Right atrium auricular region (tissue), 2 donors: ENCODE measurements around the gene SP140L. TPM values are rescaled to one million over a fixed set of nuclear protein-coding genes. Genes with fewer than 3 reads are reported as not detected.

Source experiments
- DNase-seq: peaks from one replicate; pipeline ENCODE4 v3.0.0-alpha.2; 2019; ENCODE audit warnings: low spot score
- H3K27ac ChIP-seq, 2 donors: fragments of 200-600 bp; sonication (generic); 1 replicate in 1 of 2; 2 replicates in 1 of 2; pipeline ENCODE4 v1.5.1; 2016 to 2019
- H3K27me3 ChIP-seq, 2 donors: fragments of 200-600 bp; sonication (generic); one replicate each; pipeline versions ENCODE4 v1.5.1 to v1.6.0; 2017 to 2019
- H3K36me3 ChIP-seq: fragments of 200-600 bp; sonication (generic); one replicate; pipeline ENCODE4 v1.5.1; 2016
- H3K4me1 ChIP-seq, 2 donors: fragments of 200-600 bp; sonication (generic); one replicate each; pipeline versions ENCODE4 v1.5.1 to v1.6.0; 2017 to 2019
- H3K4me3 ChIP-seq, 2 donors: fragments of 200-600 bp; sonication (generic); 1 replicate in 1 of 2; 2 replicates in 1 of 2; pipeline ENCODE4 v1.5.1; 2017 to 2019; ENCODE audit warnings: mild to moderate bottlenecking in 1 of 2, moderate library complexity in 1 of 2
- H3K9me3 ChIP-seq, 2 donors: fragments of 200-600 bp; sonication (generic); one replicate each; pipeline ENCODE4 v1.5.1; 2019
- CTCF ChIP-seq, 2 donors: fragments of 200-600 bp; sonication (generic); IDR thresholded peaks; one replicate each; pipeline ENCODE4 v1.5.1; 2019; ENCODE audit warnings: antibody characterized with exemption in 2 of 2
- total RNA-seq, 2 donors: library from RNA; depleted of rRNA; stranded (reverse); fragments of >200 nt; gene quantifications; one replicate each; pipeline ENCODE4 v1.1.0, GENCODE V29; 2016

Gene SP140L
- total RNA-seq, 2 donors from 2014 or later, result 3.0 to 3.2 TPM

GRCh38 chr2:230418341-230419016 lies 91.5 kb downstream of the SP140L start:
- no peaks in the 10 kb centered on the region for H3K36me3 ChIP-seq
- peak overlapping the region; percentile 47 to 90 for H3K27ac ChIP-seq
- H3K9me3 ChIP-seq, result no peaks in the 10 kb centered on the region
- no peak for TF ChIP-seq CTCF (IDR thresholded peaks at IDR 0.05)
- H3K27me3 ChIP-seq, result no peaks in the 10 kb centered on the region
- peaks cover 0 to 54% of the 10 kb centered on the region in 2 donors for H3K4me1 ChIP-seq
- peak overlapping the region; percentile 50 to 58 for H3K4me3 ChIP-seq
- no peak for DNase-seq

GRCh38 chr2:230419181-230419580 lies 92.2 kb downstream of the SP140L start:
- Histone ChIP-seq H3K4me1 (peaks cover 0 to 61% of the 10 kb centered on the region in 2 donors), H3K4me3 (no peak overlapping the region), H3K27me3 (no peaks in the 10 kb centered on the region), H3K9me3 (no peaks in the 10 kb centered on the region), H3K36me3 (no peaks in the 10 kb centered on the region), H3K27ac (peak overlapping the region in 1 of 2 donors; percentile 90)
- DNase-seq, result no peak
- no peak for TF ChIP-seq CTCF (IDR thresholded peaks at IDR 0.05)

- Histone ChIP-seq H3K4me1 (peaks cover 0 to 47% of the 10 kb centered on the region in 2 donors), H3K4me3 (no peak overlapping the region), H3K36me3 (no peaks in the 10 kb centered on the region), H3K9me3 (no peaks in the 10 kb centered on the region), H3K27ac (no peak overlapping the region), H3K27me3 (no peaks in the 10 kb centered on the region)
- no peak for DNase-seq
- TF ChIP-seq CTCF (IDR thresholded peaks at IDR 0.05), result peak in 1 of 2 donors; percentile 19
Measured at GRCh38 chr2:230422149-230422548, 95.2 kb downstream of the SP140L start.

GRCh38 chr2:230423851-230424458 lies 97.0 kb downstream of the SP140L start:
- peaks cover 0 to 3% of the 10 kb centered on the region in 2 donors for H3K9me3 ChIP-seq
- no peak overlapping the region for H3K4me3 ChIP-seq
- peaks cover 15% of the 10 kb centered on the region for H3K36me3 ChIP-seq
- no peak for DNase-seq
- TF ChIP-seq CTCF (IDR thresholded peaks at IDR 0.05), result no peak
- no peak overlapping the region for H3K27ac ChIP-seq
- H3K4me1 ChIP-seq, result peaks cover 0 to 34% of the 10 kb centered on the region in 2 donors
- no peaks in the 10 kb centered on the region for H3K27me3 ChIP-seq

GRCh38 chr2:230425377-230425776 lies 98.4 kb downstream of the SP140L start:
- Histone ChIP-seq H3K4me1 (peaks cover 0 to 25% of the 10 kb centered on the region in 2 donors), H3K4me3 (no peak overlapping the region), H3K27ac (no peak overlapping the region), H3K9me3 (peaks cover 0 to 13% of the 10 kb centered on the region in 2 donors), H3K27me3 (no peaks in the 10 kb centered on the region), H3K36me3 (peaks cover 15% of the 10 kb centered on the region)
- no peak for TF ChIP-seq CTCF (IDR thresholded peaks at IDR 0.05)
- DNase-seq, result no peak
